Ovary (tissue), 9 donors: Measurements from ENCODE around the gene UNC5CL. TPM values are rescaled to one million over a fixed set of nuclear protein-coding genes. Genes with fewer than 3 reads are reported as not detected.

Experiments
- DNase-seq, 5 donors: peaks; one replicate each; pipeline ENCODE4 v3.0.0-alpha.2; 2019 to 2020
- H3K27ac ChIP-seq, 2 donors: fragments of 200-600 bp; one replicate each; pipeline versions ENCODE4 v1.5.1 to v1.8.0; 2019 to 2022
- H3K27me3 ChIP-seq: fragments of 200-600 bp; one replicate; pipeline ENCODE4 v1.8.0; 2022
- H3K36me3 ChIP-seq: fragments of 200-600 bp; sonication (generic); one replicate; pipeline ENCODE4 v1.5.1; 2019
- H3K4me1 ChIP-seq: one replicate; pipeline ENCODE4 v1.8.1; 2013; ENCODE audit warnings: mild to moderate bottlenecking, moderate library complexity; ENCODE audit not compliant: insufficient read depth
- H3K4me3 ChIP-seq: fragments of 200-600 bp; sonication (generic); one replicate; pipeline ENCODE4 v1.5.1; 2017
- H3K9me3 ChIP-seq, 2 donors: fragments of 200-600 bp in 1 of 2; sonication (generic) in 1 of 2; one replicate each; pipeline versions ENCODE4 v1.5.1 to v1.8.1; 2013 to 2019; ENCODE audit warnings: mild to moderate bottlenecking in 1 of 2, moderate library complexity in 1 of 2
- EP300 ChIP-seq: sonication (generic); formaldehyde crosslinking; IDR thresholded peaks from one replicate; pipeline ENCODE4 v1.6.1; 2017; ENCODE audit warnings: antibody characterized with exemption
- POLR2A ChIP-seq: fragments of 450-650 bp; IDR thresholded peaks from one replicate; pipeline ENCODE4 v1.6.1; 2017; ENCODE audit warnings: antibody characterized with exemption, mild to moderate bottlenecking, moderate library complexity
- WGBS, 3 donors: extraction: QIAGEN DNeasy Blood & Tissue Kit in 1 of 3; methylation state at CpG; one replicate each; pipeline versions ENCODE4 v1.1.5 to v1.1.7; 2013 to 2017; 5-methylcytosine and 5-hydroxymethylcytosine counted together
- intact Hi-C, 4 donors: fragments of 100-400 bp; cut with DNase I; formaldehyde crosslinking; loops; one replicate each; pipeline versions ENCODE4 v1.11.0 to v1.15.1; 2022 to 2023
- polyA plus RNA-seq, 2 donors: library from polyadenylated mRNA; stranded (reverse); fragments of 200-250 nt in 1 of 2; fragments of 350-450 nt in 1 of 2; fragmentation: Illumina TruSeq in 1 of 2; extraction: RNeasy Lipid Tissue Mini Kit (QIAGEN cat#74804) in 1 of 2; gene quantifications; one replicate each; pipeline ENCODE4 v1.2.3, GENCODE V29; 2013 to 2014
- total RNA-seq, 7 donors: library from RNA; depleted of rRNA in 2 of 7; stranded (reverse); fragments of >200 nt in 2 of 7; fragmentation: NEBNext Ultra II Directional in 3 of 7; extraction: Animal tissue kit (Norgen Biotek cat#: 25700) in 3 of 7; gene quantifications; one replicate each; pipeline versions ENCODE4 v1.1.0 to v1.2.4, GENCODE V29; 2016 to 2023
- TF ChIP-seq, protein P1 (sequence below), 3 donors: fragments of 450-650 bp in 2 of 3; fragments of 200-600 bp in 1 of 3; IDR thresholded peaks; one replicate each; pipeline versions ENCODE4 v1.5.1 to v1.8.0; 2016 to 2022; ENCODE audit warnings: antibody characterized with exemption in 3 of 3, mild to moderate bottlenecking in 1 of 3
- donor health status: DM: no; HTN: no; CAD: no; lungs with moderate emphysema.
- donor health status: DM: no; HTN: no; CAD: no.
- donor health status: Bipolar disorder and iron deficiency.
- donor health status: DM: yes; HTN: yes; CAD: no.
- donor health status: DM: no; HTN: no; CAD: no.
- donor health status: DM: yes; HTN: yes; CAD: no.

UNC5CL gene
- total and polyA plus RNA-seq, 9 donors, result 0.60 to 2.1 (median 0.86) TPM

DNA sequence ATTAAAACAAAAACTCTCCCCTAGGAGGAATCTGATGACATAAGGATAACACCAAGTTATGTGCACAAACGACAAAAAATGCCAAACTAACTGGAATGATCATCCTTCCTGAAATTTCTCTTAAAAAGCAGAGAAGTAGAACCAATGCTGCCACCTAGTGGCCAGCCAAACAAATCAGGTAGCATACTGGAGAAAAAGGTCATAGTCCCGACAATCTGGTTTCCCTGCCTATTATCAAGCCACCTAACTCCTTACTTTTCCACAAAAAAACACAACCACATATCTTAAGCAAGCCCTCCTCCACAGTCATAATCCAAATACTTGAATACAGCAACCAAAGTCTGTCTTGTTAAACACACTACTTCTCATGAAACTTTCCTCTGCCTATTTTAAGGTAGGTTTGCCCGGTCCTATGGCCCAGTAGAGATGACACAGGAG lies 27.9 kb upstream of the UNC5CL start:
- H3K36me3 ChIP-seq, result no peaks in the 10 kb centered on the region
- no peak for TF ChIP-seq POLR2A
- TF ChIP-seq, protein P1, sequence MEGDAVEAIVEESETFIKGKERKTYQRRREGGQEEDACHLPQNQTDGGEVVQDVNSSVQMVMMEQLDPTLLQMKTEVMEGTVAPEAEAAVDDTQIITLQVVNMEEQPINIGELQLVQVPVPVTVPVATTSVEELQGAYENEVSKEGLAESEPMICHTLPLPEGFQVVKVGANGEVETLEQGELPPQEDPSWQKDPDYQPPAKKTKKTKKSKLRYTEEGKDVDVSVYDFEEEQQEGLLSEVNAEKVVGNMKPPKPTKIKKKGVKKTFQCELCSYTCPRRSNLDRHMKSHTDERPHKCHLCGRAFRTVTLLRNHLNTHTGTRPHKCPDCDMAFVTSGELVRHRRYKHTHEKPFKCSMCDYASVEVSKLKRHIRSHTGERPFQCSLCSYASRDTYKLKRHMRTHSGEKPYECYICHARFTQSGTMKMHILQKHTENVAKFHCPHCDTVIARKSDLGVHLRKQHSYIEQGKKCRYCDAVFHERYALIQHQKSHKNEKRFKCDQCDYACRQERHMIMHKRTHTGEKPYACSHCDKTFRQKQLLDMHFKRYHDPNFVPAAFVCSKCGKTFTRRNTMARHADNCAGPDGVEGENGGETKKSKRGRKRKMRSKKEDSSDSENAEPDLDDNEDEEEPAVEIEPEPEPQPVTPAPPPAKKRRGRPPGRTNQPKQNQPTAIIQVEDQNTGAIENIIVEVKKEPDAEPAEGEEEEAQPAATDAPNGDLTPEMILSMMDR (IDR thresholded peaks at IDR 0.05), result peak; percentile 52 to 78 (median 73)
- peak; percentile 73 to 86 (median 80) for DNase-seq
- intact Hi-C loops, result no loop called here
- H3K4me1 ChIP-seq, result no peaks in the 10 kb centered on the region
- H3K4me3 ChIP-seq, result no peak overlapping the region
- WGBS, 3 donors, result 22 to 24% (median 22%) methylated on average over 3 of the region's 3 CpGs
- H3K9me3 ChIP-seq, result no peaks in the 10 kb centered on the region
- H3K27ac ChIP-seq, result no peak overlapping the region
- no peaks in the 10 kb centered on the region for H3K27me3 ChIP-seq

DNA sequence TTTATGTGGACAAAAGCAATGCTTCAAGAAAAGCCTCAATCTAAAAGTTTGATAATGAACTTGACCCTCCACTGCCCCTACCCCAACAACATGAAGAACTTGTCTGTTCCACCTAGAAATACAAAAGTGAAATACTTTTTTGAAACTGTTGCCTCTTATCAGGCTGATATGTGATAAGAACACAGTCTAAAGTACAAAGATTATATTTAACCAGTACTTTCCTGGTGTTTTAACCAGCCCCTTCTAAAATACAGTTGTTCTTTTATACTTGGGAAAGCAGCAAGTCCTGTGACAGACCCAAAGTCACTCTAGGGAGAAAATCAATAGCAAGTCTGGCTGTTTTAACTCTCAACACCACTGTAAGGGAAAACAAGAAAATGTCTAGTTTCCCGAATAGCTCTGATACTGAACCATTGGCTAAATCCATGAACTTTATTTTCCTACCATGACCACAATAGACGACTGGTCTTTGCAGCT lies 26.6 kb upstream of the UNC5CL start:
- no peaks in the 10 kb centered on the region for H3K9me3 ChIP-seq
- WGBS, 3 donors, result 77 to 82% (median 78%) methylated on average over 2 of the region's 2 CpGs
- intact Hi-C loops, result no loop called here
- no peaks in the 10 kb centered on the region for H3K36me3 ChIP-seq
- no peaks in the 10 kb centered on the region for H3K4me1 ChIP-seq
- TF ChIP-seq, protein P1 (IDR thresholded peaks at IDR 0.05), result no peak
- TF ChIP-seq EP300 (no peak), POLR2A (no peak)
- H3K4me3 ChIP-seq, result no peak overlapping the region
- DNase-seq, result no peak
- no peaks in the 10 kb centered on the region for H3K27me3 ChIP-seq
- H3K27ac ChIP-seq, result no peak overlapping the region

DNA sequence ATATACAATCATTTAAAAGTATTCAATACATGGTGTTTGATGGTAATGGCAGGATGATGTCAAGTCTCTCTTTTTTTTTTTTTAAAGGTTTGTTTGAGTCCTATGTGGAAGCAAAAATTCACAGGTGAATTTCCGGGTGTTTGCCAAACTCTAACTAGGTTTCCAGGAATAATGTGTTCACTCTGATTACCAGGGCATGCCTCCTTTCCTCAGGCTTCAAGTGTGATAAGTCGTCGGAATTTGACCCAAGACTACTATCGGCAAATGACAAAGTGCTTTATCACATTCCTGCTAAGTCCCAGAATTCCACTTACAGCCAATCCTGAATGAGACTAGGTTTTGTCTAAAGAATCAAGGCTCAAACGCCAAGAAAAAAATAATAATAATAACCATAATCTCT lies 25.8 kb upstream of the UNC5CL start:
- DNase-seq, result no peak
- Histone ChIP-seq H3K36me3 (no peaks in the 10 kb centered on the region), H3K27ac (no peak overlapping the region), H3K27me3 (no peaks in the 10 kb centered on the region), H3K9me3 (no peaks in the 10 kb centered on the region), H3K4me1 (no peaks in the 10 kb centered on the region), H3K4me3 (no peak overlapping the region)
- WGBS, 3 donors, result 21 to 56% (median 36%) methylated on average over 5 of the region's 5 CpGs
- TF ChIP-seq EP300 (no peak), POLR2A (no peak)
- TF ChIP-seq, protein P1 (IDR thresholded peaks at IDR 0.05), result no peak
- intact Hi-C loops, result no loop called here

DNA sequence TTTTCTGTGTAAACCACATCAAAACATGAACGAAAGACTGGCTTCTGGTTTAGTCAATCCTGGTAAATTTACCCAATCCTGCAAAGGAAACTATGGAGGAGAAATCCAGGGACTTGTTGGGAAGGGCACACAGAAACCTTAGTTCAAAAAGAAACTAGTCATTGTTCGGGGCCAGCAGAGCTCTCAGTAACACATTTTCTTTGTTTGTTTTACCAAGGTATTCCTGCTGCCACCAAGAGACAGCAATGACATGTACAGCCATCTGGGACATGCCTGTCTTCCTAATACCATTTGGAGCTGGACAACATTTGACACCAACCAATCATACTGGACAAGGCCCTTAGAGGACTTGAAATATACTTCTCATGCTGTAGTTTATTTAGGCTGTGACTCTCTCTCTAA lies 24.9 kb upstream of the UNC5CL start:
- Histone ChIP-seq H3K9me3 (no peaks in the 10 kb centered on the region), H3K36me3 (no peaks in the 10 kb centered on the region), H3K4me1 (no peaks in the 10 kb centered on the region), H3K4me3 (no peak overlapping the region), H3K27ac (no peak overlapping the region), H3K27me3 (no peaks in the 10 kb centered on the region)
- DNase-seq, result no peak
- intact Hi-C loops, result no loop called here
- 93 to 94% (median 94%) methylated on average over 2 of the region's 2 CpGs for WGBS, 3 donors
- TF ChIP-seq POLR2A, result no peak
- TF ChIP-seq EP300, result no peak
- TF ChIP-seq, protein P1 (IDR thresholded peaks at IDR 0.05), result no peak
